Measurements from ENCODE around the gene DLG1.

DNA sequence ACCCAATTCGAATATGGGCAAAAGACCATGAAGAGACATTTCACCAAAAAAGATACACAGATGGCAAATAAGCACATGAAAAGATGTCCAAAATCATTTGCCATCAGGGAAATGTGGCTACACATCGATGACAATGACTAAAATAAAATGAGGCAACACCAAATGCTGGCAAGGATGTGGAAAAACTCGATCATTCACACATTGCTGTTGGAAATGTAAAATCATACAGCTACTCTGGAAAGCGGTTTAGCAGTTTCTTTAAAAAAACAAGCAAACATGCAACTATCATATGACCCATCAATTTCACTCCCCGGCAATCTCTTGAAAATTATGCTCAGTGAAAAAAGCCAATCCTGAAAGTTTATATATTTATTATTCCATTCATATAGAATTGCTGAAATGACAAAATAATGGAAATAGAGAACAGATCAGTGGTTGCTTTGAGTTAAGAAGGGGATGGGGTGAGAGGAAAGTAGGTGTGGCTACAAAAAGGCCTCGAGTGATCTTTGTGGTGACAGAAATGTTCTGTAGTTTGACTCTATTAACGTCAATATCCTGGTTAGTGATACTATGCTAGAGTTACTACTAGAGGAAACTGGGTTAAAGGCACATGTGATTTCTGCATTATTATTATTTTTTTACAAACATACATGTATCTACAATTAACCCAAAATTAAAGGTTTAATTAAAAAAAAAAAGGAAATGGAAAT is 45.0 kb downstream of the DLG1 start:
- TF ChIP-seq EP300 (IDR thresholded peaks at IDR 0.05; ENCODE audit: borderline replicate concordance) (no peak), ZBTB7A (IDR thresholded peaks at IDR 0.05; ENCODE audit: low read depth) (no peak), RAD21 (IDR thresholded peaks at IDR 0.05; ENCODE audit: low read depth) (no peak), FOXM1 (IDR thresholded peaks at IDR 0.05; ENCODE audit: borderline replicate concordance, low read depth) (no peak), MAX (IDR thresholded peaks at IDR 0.05) (no peak), CEBPB (IDR thresholded peaks at IDR 0.05) (no peak), CREB1 (IDR thresholded peaks at IDR 0.05; ENCODE audit: low read depth) (no peak), TAF1 (IDR thresholded peaks at IDR 0.05; ENCODE audit: low read depth) (no peak), YY1 (IDR thresholded peaks at IDR 0.05; ENCODE audit: low read depth) (no peak), EGR1 (IDR thresholded peaks at IDR 0.05) (no peak), NFIC (IDR thresholded peaks at IDR 0.05) (no peak), TCF12 (IDR thresholded peaks at IDR 0.05; ENCODE audit: low read depth) (no peak)
- TF ChIP-seq, protein P1, sequence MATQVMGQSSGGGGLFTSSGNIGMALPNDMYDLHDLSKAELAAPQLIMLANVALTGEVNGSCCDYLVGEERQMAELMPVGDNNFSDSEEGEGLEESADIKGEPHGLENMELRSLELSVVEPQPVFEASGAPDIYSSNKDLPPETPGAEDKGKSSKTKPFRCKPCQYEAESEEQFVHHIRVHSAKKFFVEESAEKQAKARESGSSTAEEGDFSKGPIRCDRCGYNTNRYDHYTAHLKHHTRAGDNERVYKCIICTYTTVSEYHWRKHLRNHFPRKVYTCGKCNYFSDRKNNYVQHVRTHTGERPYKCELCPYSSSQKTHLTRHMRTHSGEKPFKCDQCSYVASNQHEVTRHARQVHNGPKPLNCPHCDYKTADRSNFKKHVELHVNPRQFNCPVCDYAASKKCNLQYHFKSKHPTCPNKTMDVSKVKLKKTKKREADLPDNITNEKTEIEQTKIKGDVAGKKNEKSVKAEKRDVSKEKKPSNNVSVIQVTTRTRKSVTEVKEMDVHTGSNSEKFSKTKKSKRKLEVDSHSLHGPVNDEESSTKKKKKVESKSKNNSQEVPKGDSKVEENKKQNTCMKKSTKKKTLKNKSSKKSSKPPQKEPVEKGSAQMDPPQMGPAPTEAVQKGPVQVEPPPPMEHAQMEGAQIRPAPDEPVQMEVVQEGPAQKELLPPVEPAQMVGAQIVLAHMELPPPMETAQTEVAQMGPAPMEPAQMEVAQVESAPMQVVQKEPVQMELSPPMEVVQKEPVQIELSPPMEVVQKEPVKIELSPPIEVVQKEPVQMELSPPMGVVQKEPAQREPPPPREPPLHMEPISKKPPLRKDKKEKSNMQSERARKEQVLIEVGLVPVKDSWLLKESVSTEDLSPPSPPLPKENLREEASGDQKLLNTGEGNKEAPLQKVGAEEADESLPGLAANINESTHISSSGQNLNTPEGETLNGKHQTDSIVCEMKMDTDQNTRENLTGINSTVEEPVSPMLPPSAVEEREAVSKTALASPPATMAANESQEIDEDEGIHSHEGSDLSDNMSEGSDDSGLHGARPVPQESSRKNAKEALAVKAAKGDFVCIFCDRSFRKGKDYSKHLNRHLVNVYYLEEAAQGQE (IDR thresholded peaks at IDR 0.05; ENCODE audit: low read depth), result no peak
- TF ChIP-seq, protein P2, sequence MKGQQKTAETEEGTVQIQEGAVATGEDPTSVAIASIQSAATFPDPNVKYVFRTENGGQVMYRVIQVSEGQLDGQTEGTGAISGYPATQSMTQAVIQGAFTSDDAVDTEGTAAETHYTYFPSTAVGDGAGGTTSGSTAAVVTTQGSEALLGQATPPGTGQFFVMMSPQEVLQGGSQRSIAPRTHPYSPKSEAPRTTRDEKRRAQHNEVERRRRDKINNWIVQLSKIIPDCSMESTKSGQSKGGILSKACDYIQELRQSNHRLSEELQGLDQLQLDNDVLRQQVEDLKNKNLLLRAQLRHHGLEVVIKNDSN (IDR thresholded peaks at IDR 0.05), result no peak
